ENCODE results near the gene CRPPA.
"Not testable (repeated sequence)": the region's sequence is repeated elsewhere in the genome, so short reads cannot be mapped to it uniquely, and the experiment has no call there.

CRPPA gene

GRCh38 chr7:16399265-16399831 lies 22.0 kb downstream of the CRPPA start:
- no peak for DNase-seq (ENCODE audit: low read depth, low spot score)
- H3K27ac ChIP-seq = no peak overlapping the region

GRCh38 chr7:16398146-16399017 lies 23.0 kb downstream of the CRPPA start:
- H3K27ac ChIP-seq = no peak overlapping the region
- no peak for DNase-seq (ENCODE audit: low read depth, low spot score)

- H3K27ac ChIP-seq = no peak overlapping the region
- no peak for DNase-seq (ENCODE audit: low read depth, low spot score)
These were observed 23.7 kb downstream of the CRPPA start for GRCh38 chr7:16397501-16398145.

GRCh38 chr7:16396766-16397500 lies 24.4 kb downstream of the CRPPA start:
- no peak for DNase-seq (ENCODE audit: low read depth, low spot score)
- no peak overlapping the region for H3K27ac ChIP-seq

- H3K27ac ChIP-seq = no peak overlapping the region
- no peak for DNase-seq (ENCODE audit: low read depth, low spot score)
These were observed 26.2 kb downstream of the CRPPA start for GRCh38 chr7:16395121-16395520.

GRCh38 chr7:16393862-16394422 lies 27.4 kb downstream of the CRPPA start:
- H3K27ac ChIP-seq = no peak overlapping the region
- DNase-seq (ENCODE audit: low read depth, low spot score) = no peak

GRCh38 chr7:16392990-16393523 lies 28.3 kb downstream of the CRPPA start:
- no peak for DNase-seq (ENCODE audit: low read depth, low spot score)
- H3K27ac ChIP-seq = no peak overlapping the region

- H3K27ac ChIP-seq; DNase-seq (ENCODE audit: low read depth, low spot score): not testable (repeated sequence)
These were observed 37.6 kb downstream of the CRPPA start for GRCh38 chr7:16383786-16384185.

GRCh38 chr7:16383103-16383502 lies 38.2 kb downstream of the CRPPA start:
- DNase-seq (ENCODE audit: low read depth, low spot score); H3K27ac ChIP-seq: not testable (repeated sequence)

Measured in epithelial cell of prostate (primary cell).